Coronary artery (tissue), 2 donors: ENCODE results near the gene RNF157.

Experiments used
- DNase-seq: peaks from one replicate; pipeline ENCODE4 v3.0.0-alpha.2; 2017; ENCODE audit warnings: low spot score
- H3K27ac ChIP-seq, 2 donors: fragments of 200-600 bp; sonication (generic); one replicate each; pipeline ENCODE4 v1.5.1; 2016 to 2019
- H3K4me3 ChIP-seq: fragments of 200-600 bp; sonication (generic); 2 replicates; pipeline ENCODE4 v1.5.1; 2016; ENCODE audit warnings: mild to moderate bottlenecking, moderate library complexity
- TF ChIP-seq, protein P1 (sequence below): fragments of 200-600 bp; sonication (generic); IDR thresholded peaks from one replicate; pipeline ENCODE4 v1.5.1; 2019; ENCODE audit warnings: antibody characterized with exemption

Gene RNF157

GRCh38 chr17:76139801-76140660, 100.3 kb downstream of the RNF157 start:
- Histone ChIP-seq H3K4me3 (peak overlapping the region; percentile 76), H3K27ac (no peak overlapping the region)
- TF ChIP-seq, protein P1, sequence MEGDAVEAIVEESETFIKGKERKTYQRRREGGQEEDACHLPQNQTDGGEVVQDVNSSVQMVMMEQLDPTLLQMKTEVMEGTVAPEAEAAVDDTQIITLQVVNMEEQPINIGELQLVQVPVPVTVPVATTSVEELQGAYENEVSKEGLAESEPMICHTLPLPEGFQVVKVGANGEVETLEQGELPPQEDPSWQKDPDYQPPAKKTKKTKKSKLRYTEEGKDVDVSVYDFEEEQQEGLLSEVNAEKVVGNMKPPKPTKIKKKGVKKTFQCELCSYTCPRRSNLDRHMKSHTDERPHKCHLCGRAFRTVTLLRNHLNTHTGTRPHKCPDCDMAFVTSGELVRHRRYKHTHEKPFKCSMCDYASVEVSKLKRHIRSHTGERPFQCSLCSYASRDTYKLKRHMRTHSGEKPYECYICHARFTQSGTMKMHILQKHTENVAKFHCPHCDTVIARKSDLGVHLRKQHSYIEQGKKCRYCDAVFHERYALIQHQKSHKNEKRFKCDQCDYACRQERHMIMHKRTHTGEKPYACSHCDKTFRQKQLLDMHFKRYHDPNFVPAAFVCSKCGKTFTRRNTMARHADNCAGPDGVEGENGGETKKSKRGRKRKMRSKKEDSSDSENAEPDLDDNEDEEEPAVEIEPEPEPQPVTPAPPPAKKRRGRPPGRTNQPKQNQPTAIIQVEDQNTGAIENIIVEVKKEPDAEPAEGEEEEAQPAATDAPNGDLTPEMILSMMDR: no peak
- DNase-seq: no peak

DNA sequence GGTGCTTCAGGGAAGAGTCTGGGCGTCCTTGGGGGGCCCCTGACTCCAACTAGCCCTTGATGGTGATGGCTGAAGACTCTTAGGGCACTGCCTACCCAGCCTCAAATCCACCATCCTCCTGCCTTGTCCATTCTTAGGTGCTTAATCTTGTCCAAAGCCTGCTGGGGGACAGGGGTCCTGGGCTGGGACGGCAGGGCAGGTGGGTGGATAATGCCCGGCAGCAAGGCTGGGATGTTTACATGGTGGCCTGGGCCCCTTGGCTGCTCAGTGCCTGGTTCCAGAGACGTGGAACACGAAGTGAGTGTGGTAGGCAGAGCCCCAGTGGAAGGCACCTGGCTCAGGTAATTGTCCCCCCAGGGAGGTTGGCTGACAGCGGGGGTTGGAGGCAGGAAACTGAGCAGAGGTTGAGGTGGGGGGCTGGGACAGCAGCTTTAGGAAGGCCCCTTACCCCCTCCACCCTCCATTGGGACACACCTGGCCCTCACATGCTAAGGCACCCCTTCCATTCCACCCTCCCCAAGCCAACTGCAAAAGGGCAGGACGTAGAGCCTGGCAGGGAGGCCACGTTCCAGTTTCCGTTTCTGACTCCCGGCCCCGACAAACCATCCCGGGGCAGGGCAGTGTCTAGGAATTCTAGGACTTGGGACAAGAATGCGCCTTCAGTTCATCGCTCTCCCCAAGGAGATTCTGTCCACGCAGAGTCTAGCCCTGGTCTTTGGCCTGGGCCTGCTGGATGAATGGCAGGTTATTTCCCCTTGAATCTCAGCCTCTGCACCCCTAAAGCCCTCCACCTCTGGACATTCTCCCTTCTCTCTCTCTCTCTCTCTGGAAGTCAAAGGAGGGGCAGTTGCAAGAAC, 101.2 kb downstream of the RNF157 start:
- no peak overlapping the region for H3K4me3 ChIP-seq
- no peak overlapping the region for H3K27ac ChIP-seq
- no peak for DNase-seq
- TF ChIP-seq, protein P1: no peak

DNA sequence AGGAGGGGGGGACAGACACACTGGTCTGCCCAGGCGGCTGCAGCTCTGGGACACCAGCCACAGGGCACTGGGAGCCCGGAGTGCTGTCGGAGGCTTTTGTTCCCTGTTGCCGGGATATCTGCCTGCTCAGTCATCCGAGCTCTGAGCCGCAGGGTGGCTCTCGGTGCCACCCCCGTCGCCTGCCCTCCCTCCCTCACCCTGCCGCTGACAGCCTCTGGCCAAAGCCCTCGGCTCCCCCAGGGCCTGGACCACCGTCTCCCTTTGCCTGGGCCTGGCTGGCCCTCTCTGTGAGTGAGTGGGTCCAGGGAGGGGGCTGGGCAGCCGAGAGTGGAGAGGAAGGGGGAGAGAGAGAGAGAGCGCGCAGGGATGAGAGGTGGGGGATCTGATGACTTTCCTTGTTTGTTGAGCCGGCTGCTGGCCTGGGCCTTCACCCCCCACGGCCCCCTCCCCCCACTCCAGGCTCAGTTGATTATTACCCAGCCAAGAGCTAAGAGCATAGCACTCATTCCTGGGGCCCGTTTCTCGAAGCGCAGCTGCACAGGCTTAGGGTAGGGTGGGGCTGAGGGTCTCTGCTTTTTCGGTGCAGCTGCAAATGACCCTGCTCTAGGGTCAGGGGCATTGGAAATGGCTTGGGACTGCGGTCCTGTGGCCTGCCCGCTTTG, 101.9 kb downstream of the RNF157 start:
- H3K27ac ChIP-seq: no peak overlapping the region
- TF ChIP-seq, protein P1: no peak
- no peak for DNase-seq
- H3K4me3 ChIP-seq: peak overlapping the region; percentile 34

- DNase-seq: no peak
- Histone ChIP-seq H3K4me3 (peak overlapping the region; percentile 34), H3K27ac (no peak overlapping the region)
- TF ChIP-seq, protein P1: no peak
These were observed 102.7 kb downstream of the RNF157 start for GRCh38 chr17:76137351-76138233.

DNA sequence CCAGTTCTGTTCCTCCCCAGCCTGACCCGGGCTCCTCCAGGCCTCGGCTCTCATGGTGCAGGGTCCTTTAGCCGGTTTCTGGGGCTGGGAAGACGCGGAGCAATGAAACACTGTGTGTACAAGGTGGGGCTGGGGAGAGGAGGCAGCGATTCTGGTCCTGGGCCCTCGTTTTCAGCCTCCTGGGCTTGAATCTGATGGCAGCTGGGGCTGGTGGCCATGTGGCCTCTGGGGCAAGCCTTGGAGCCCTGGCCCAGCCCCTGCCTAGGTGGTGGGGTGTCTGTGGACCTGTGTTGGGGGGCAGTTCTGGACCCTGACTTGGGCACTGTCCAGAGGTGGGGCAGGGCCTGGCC, 103.3 kb downstream of the RNF157 start:
- TF ChIP-seq, protein P1: no peak

DNA sequence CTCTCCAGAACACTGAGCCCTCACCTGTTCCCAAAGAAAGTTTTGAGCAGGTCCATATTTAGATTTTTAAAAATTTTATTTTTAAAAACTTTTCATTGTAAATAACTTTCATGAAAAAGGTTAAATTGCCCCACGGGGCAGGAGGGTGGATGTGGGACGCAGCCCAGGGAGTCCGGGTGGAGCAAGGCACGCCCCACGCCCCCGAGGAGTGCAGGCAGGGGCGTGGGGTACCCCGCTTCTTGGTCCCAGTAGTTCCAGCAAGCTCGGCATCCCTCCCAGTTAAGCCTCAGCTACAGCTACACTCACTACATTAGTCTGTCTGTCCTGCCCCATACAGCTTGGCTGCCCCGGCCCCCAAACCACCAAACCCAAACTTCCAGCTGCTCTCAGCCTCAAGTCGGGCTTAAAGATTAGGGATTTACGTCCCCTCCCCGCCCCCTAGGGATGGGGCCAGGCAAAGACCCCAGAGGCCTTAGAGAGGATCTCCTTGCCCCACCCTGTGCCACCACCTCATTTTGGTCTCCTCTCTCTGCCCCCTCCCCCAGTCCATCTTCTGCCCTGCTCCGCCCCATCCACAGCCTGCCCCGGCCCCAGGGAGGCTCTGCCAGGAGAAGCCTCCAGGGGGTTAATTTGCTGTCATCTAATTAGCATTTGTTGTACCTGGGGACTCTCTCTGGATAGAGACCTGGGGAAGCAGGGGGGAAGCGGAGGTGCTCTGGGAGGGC, 103.9 kb downstream of the RNF157 start:
- no peak overlapping the region for H3K4me3 ChIP-seq
- H3K27ac ChIP-seq: no peak overlapping the region
- TF ChIP-seq, protein P1: no peak
- no peak for DNase-seq

More for the DNA sequence above, 103.3 kb downstream of the RNF157 start:
- DNase-seq: no peak
- Histone ChIP-seq H3K27ac (no peak overlapping the region), H3K4me3 (no peak overlapping the region)
